Ovary (tissue), 3 donors: ENCODE data around the gene KIAA0825.

Experiments used
- CTCF ChIP-seq, 3 donors: fragments of 450-650 bp in 2 of 3; fragments of 200-600 bp in 1 of 3; IDR thresholded peaks; one replicate each; pipeline versions ENCODE4 v1.5.1 to v1.8.0; 2016 to 2022; ENCODE audit warnings: antibody characterized with exemption in 3 of 3, mild to moderate bottlenecking in 1 of 3
- POLR2A ChIP-seq: fragments of 450-650 bp; IDR thresholded peaks from one replicate; pipeline ENCODE4 v1.6.1; 2017; ENCODE audit warnings: antibody characterized with exemption, mild to moderate bottlenecking, moderate library complexity
- donor health status: DM: no; HTN: no; CAD: no.

GRCh38 chr5:94423411-94423810 is 195.0 kb downstream of the KIAA0825 start:
- TF ChIP-seq CTCF (IDR thresholded peaks at IDR 0.05), result no peak
- no peak for TF ChIP-seq POLR2A
